Lower lobe of right lung (tissue), 2 donors: ENCODE results near the gene BRF1. TPM values are rescaled to one million over a fixed set of nuclear protein-coding genes. Genes with fewer than 3 reads are reported as not detected.

ENCODE experiments used
- ATAC-seq, 2 donors: fragments of 200-7000 bp; cut with Tn5 transposase; one replicate each; pipeline ENCODE4 v1.9.1; 2020 to 2022; ENCODE audit warnings: mild to moderate bottlenecking in 2 of 2, moderate library complexity in 2 of 2
- DNase-seq: peaks from one replicate; pipeline ENCODE4 v3.0.0-alpha.2; 2020
- H3K27ac ChIP-seq: fragments of 200-600 bp; one replicate; pipeline ENCODE4 v1.8.0; 2022
- H3K27me3 ChIP-seq: fragments of 200-600 bp; one replicate; pipeline ENCODE4 v1.8.0; 2022; ENCODE audit warnings: low read depth
- H3K36me3 ChIP-seq: fragments of 200-600 bp; one replicate; pipeline ENCODE4 v1.8.0; 2022; ENCODE audit warnings: mild to moderate bottlenecking
- H3K4me1 ChIP-seq: fragments of 200-600 bp; one replicate; pipeline ENCODE4 v1.8.0; 2022
- H3K4me3 ChIP-seq: fragments of 200-600 bp; one replicate; pipeline ENCODE4 v1.8.0; 2022; ENCODE audit warnings: mild to moderate bottlenecking
- H3K9me3 ChIP-seq: fragments of 200-600 bp; one replicate; pipeline ENCODE4 v1.8.0; 2022
- CTCF ChIP-seq: fragments of 200-600 bp; IDR thresholded peaks from one replicate; pipeline ENCODE4 v1.8.0; 2022; ENCODE audit warnings: antibody characterized with exemption, mild to moderate bottlenecking
- intact Hi-C: fragments of 100-400 bp; cut with DNase I; formaldehyde crosslinking; loops from one replicate; pipeline ENCODE4 v1.11.0; 2022
- total RNA-seq: library from RNA; stranded (reverse); fragmentation: NEBNext Ultra II Directional; extraction: Animal tissue kit (Norgen Biotek cat#: 25700); gene quantifications from one replicate; pipeline ENCODE4 v1.2.1, GENCODE V29; 2021
- donor health status: DM: no; HTN: yes; CAD: no; lungs with severe emphysema.

The BRF1 gene
- total RNA-seq, 1 donor from 2014 or later, result 35.7 TPM

- no peak for DNase-seq
- no peaks in the 10 kb centered on the region for H3K4me1 ChIP-seq
- no peak for TF ChIP-seq CTCF
- H3K27ac ChIP-seq, result no peak overlapping the region
- no peak for ATAC-seq
- intact Hi-C loops, result no loop called here
- no peaks in the 10 kb centered on the region for H3K9me3 ChIP-seq
- no peaks in the 10 kb centered on the region for H3K27me3 ChIP-seq
- H3K4me3 ChIP-seq, result no peak overlapping the region
- peaks cover 39% of the 10 kb centered on the region for H3K36me3 ChIP-seq
Measured at GRCh38 chr14:105256292-105256960, 44.4 kb downstream of the BRF1 start.

DNA sequence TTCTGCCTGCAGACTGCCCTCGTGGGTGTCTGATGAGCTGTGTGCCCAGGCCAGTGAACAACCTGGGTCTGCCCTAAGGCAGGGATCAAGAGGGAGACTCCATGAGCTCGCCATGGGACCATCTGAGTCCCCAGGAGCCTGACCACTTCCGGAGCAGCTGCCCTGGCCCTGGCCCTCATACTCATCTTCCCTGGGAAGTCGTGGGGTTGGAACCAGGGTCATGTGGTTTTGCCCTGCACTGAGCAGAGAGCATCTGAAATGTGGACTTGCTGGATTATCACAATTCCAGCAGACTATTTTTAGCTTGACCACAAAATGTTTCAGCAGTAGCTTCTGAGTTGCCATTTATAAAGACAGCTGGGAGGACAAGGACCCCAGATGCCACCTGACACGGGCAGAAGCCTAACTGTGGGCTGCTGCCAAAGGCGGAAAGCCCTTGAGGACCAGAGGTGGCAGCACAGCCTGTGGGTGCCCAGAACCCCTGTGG lies 45.7 kb downstream of the BRF1 start:
- ATAC-seq, result no peak
- Histone ChIP-seq H3K4me1 (no peaks in the 10 kb centered on the region), H3K4me3 (no peak overlapping the region), H3K36me3 (peaks cover 41% of the 10 kb centered on the region), H3K9me3 (no peaks in the 10 kb centered on the region), H3K27me3 (no peaks in the 10 kb centered on the region), H3K27ac (no peak overlapping the region)
- intact Hi-C loops, result no loop called here
- no peak for DNase-seq
- no peak for TF ChIP-seq CTCF

- Histone ChIP-seq H3K27ac (no peak overlapping the region), H3K27me3 (no peaks in the 10 kb centered on the region), H3K4me1 (peaks cover 10% of the 10 kb centered on the region), H3K4me3 (no peak overlapping the region), H3K9me3 (no peaks in the 10 kb centered on the region), H3K36me3 (peaks cover 46% of the 10 kb centered on the region)
- no peak for TF ChIP-seq CTCF
- ATAC-seq (no peak), DNase-seq (no peak)
- intact Hi-C loops, result no loop called here
Measured at GRCh38 chr14:105253329-105253682, 47.5 kb downstream of the BRF1 start.

- no peaks in the 10 kb centered on the region for H3K9me3 ChIP-seq
- DNase-seq, result no peak
- TF ChIP-seq CTCF, result no peak
- no peak overlapping the region for H3K4me3 ChIP-seq
- no peak overlapping the region for H3K27ac ChIP-seq
- no peaks in the 10 kb centered on the region for H3K27me3 ChIP-seq
- no peak for ATAC-seq
- intact Hi-C loops, result no loop called here
- peaks cover 46% of the 10 kb centered on the region for H3K36me3 ChIP-seq
- peaks cover 15% of the 10 kb centered on the region for H3K4me1 ChIP-seq
Measured at GRCh38 chr14:105252552-105253328, 48.1 kb downstream of the BRF1 start.

DNA sequence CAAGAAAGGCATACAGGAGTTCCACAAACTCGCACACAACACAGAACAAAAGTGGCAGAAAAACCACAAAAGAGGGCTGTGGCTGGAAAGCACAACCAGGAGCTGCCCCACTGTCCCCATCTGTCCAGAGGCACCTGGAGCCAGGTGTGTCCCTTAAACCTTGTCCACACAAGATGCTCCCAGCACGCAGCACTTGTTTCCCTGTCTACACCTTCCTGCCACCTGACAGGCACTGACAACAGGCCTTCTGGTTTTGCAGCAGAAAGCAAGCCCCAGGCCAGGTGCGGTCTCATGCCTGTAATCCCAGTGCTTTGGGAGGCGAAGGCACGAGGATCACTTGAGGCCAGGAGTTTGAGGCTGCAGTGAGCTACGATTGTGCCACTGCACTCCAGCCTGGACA lies 48.9 kb downstream of the BRF1 start:
- Histone ChIP-seq H3K36me3 (peaks cover 46% of the 10 kb centered on the region), H3K4me1 (peaks cover 18% of the 10 kb centered on the region), H3K27me3 (no peaks in the 10 kb centered on the region), H3K27ac (no peak overlapping the region), H3K9me3 (no peaks in the 10 kb centered on the region), H3K4me3 (no peak overlapping the region)
- DNase-seq, result no peak
- no peak for ATAC-seq
- intact Hi-C loops, result no loop called here
- TF ChIP-seq CTCF, result no peak
